PFSK-1 (cell line): ENCODE results near the gene RSPH6A.

Source experiments
- FOXP2 ChIP-seq: optimal IDR thresholded peaks from 2 replicates; pipeline ENCODE3; 2011; ENCODE audit warnings: borderline replicate concordance, control low read depth, inconsistent platforms; ENCODE audit not compliant: insufficient read depth; ENCODE audit errors: extremely low read length, extremely low read depth
- POLR2AphosphoS5 ChIP-seq: IDR thresholded peaks from 2 replicates; pipeline ENCODE4 v1.6.1; 2012; ENCODE audit warnings: low read depth, mild to moderate bottlenecking, control low read depth, low read length, moderate library complexity
- SIN3A ChIP-seq: IDR thresholded peaks from 2 replicates; pipeline ENCODE4 v1.6.1; 2012; ENCODE audit warnings: mild to moderate bottlenecking, low read length, moderate library complexity, borderline replicate concordance; ENCODE audit not compliant: insufficient read depth
- TAF1 ChIP-seq: IDR thresholded peaks from 2 replicates; pipeline ENCODE4 v1.6.1; 2012; ENCODE audit warnings: low read length, control low read depth, borderline replicate concordance; ENCODE audit not compliant: insufficient read depth
- TF ChIP-seq, protein P1 (sequence below), 2 experiments: IDR thresholded peaks; 2 replicates each; pipeline versions ENCODE4 v1.6.1 to v1.8.0; 2011 to 2012; ENCODE audit warnings: low read depth in 2 of 2, low read length in 2 of 2, control low read depth in 1 of 2, inconsistent platforms in 1 of 2, mild to moderate bottlenecking in 1 of 2, moderate library complexity in 1 of 2; ENCODE audit not compliant: insufficient read depth in 1 of 2

DNA sequence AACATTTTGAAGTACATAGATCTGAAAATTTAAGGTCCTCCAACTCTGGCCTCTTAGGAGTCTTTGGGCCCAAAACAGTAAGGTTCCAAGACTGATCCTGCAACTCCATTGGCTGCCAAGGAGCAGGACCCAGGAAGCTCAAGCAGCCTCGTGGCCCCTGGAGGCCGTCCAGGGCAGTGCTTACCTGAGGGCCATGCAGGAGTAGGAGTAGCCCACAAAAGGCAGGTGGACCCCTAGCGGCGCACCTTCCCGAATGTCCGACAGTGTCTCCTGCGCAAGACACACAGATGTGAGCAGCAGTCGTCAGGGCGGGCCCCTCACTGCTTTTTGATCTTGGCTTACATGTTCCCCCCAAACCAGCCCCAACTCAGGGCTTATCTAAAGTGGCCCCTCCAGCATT, 40.3 kb downstream of the RSPH6A start:
- no peak for TF ChIP-seq SIN3A
- no peak for TF ChIP-seq TAF1
- TF ChIP-seq, protein P1, sequence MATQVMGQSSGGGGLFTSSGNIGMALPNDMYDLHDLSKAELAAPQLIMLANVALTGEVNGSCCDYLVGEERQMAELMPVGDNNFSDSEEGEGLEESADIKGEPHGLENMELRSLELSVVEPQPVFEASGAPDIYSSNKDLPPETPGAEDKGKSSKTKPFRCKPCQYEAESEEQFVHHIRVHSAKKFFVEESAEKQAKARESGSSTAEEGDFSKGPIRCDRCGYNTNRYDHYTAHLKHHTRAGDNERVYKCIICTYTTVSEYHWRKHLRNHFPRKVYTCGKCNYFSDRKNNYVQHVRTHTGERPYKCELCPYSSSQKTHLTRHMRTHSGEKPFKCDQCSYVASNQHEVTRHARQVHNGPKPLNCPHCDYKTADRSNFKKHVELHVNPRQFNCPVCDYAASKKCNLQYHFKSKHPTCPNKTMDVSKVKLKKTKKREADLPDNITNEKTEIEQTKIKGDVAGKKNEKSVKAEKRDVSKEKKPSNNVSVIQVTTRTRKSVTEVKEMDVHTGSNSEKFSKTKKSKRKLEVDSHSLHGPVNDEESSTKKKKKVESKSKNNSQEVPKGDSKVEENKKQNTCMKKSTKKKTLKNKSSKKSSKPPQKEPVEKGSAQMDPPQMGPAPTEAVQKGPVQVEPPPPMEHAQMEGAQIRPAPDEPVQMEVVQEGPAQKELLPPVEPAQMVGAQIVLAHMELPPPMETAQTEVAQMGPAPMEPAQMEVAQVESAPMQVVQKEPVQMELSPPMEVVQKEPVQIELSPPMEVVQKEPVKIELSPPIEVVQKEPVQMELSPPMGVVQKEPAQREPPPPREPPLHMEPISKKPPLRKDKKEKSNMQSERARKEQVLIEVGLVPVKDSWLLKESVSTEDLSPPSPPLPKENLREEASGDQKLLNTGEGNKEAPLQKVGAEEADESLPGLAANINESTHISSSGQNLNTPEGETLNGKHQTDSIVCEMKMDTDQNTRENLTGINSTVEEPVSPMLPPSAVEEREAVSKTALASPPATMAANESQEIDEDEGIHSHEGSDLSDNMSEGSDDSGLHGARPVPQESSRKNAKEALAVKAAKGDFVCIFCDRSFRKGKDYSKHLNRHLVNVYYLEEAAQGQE (IDR thresholded peaks at IDR 0.05; ENCODE audit: insufficient read depth in 1 of 2, low read depth in 2 of 2, low read length in 2 of 2), result no peak
- no peak for TF ChIP-seq POLR2AphosphoS5
- no peak for TF ChIP-seq FOXP2
